RWPE2 (cell line): ENCODE data around the gene FRY.

Experiments used
- ATAC-seq: fragments of 200-7000 bp; cut with Tn5 transposase; 3 replicates; pipeline ENCODE4 v1.9.1; 2021; ENCODE audit warnings: low read depth
- DNase-seq: peaks from one replicate; pipeline ENCODE4 v3.0.0-alpha.2; 2020; ENCODE audit warnings: low spot score
- H3K27ac ChIP-seq: fragments of 450-650 bp; 2 replicates; pipeline ENCODE4 v1.5.1; 2017; ENCODE audit warnings: mild to moderate bottlenecking; ENCODE audit not compliant: poor library complexity, severe bottlenecking
- H3K27me3 ChIP-seq: fragments of 250-450 bp; sonication (Bioruptor Pico); 2 replicates; pipeline ENCODE4 v1.5.1; 2021; ENCODE audit warnings: mild to moderate bottlenecking, moderate library complexity; ENCODE audit not compliant: insufficient read depth, poor library complexity, severe bottlenecking
- H3K36me3 ChIP-seq: fragments of 250-450 bp; sonication (Bioruptor Pico); 2 replicates; pipeline ENCODE4 v1.5.1; 2020; ENCODE audit warnings: low read depth, mild to moderate bottlenecking, moderate library complexity
- H3K4me1 ChIP-seq: fragments of 250-450 bp; sonication (Bioruptor Pico); 2 replicates; pipeline ENCODE4 v1.5.1; 2021; ENCODE audit warnings: mild to moderate bottlenecking, moderate library complexity; ENCODE audit not compliant: insufficient read depth, poor library complexity, severe bottlenecking
- H3K4me3 ChIP-seq: fragments of 250-450 bp; sonication (Bioruptor Pico); 2 replicates; pipeline ENCODE4 v1.5.1; 2021; ENCODE audit warnings: mild to moderate bottlenecking, moderate library complexity; ENCODE audit not compliant: severe bottlenecking
- H3K9me3 ChIP-seq: fragments of 250-450 bp; sonication (Bioruptor Pico); 2 replicates; pipeline ENCODE4 v1.5.1; 2021; ENCODE audit warnings: mild to moderate bottlenecking, moderate library complexity; ENCODE audit not compliant: severe bottlenecking
- TF ChIP-seq, protein P1 (sequence below): fragments of 450-650 bp; IDR thresholded peaks from one replicate; pipeline ENCODE4 v1.5.1; 2017; ENCODE audit warnings: mild to moderate bottlenecking, moderate library complexity; ENCODE audit not compliant: poor library complexity, severe bottlenecking

The FRY gene

DNA sequence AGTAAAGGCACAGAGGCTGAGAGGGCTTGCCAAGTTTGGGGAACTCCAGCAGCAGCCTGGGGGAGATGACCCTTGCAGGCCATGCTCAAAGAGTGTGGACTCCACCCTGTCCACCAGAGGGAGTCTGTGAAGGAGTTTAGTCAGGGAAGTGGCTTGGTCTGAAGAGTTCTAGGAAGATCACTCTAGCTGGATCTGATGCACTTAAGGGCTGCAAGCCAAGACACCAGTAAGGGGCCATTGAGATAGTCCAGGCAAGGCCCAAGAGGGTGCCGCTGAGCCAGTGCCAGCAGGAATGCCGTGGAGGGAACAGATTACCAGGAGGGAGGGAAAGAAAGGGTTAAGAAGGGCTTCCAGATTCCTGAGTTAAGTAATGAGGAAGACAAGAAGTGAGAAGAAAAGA, 214.9 kb downstream of the FRY start:
- Histone ChIP-seq H3K4me1 (no peaks in the 10 kb centered on the region), H3K4me3 (no peak overlapping the region), H3K27ac (no peak overlapping the region), H3K9me3 (no peaks in the 10 kb centered on the region), H3K36me3 (no peaks in the 10 kb centered on the region), H3K27me3 (no peaks in the 10 kb centered on the region)
- TF ChIP-seq, protein P1, sequence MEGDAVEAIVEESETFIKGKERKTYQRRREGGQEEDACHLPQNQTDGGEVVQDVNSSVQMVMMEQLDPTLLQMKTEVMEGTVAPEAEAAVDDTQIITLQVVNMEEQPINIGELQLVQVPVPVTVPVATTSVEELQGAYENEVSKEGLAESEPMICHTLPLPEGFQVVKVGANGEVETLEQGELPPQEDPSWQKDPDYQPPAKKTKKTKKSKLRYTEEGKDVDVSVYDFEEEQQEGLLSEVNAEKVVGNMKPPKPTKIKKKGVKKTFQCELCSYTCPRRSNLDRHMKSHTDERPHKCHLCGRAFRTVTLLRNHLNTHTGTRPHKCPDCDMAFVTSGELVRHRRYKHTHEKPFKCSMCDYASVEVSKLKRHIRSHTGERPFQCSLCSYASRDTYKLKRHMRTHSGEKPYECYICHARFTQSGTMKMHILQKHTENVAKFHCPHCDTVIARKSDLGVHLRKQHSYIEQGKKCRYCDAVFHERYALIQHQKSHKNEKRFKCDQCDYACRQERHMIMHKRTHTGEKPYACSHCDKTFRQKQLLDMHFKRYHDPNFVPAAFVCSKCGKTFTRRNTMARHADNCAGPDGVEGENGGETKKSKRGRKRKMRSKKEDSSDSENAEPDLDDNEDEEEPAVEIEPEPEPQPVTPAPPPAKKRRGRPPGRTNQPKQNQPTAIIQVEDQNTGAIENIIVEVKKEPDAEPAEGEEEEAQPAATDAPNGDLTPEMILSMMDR = peak; percentile 71
- ATAC-seq = peak; percentile 88
- DNase-seq = no peak

- TF ChIP-seq, protein P1 = no peak
- H3K27ac ChIP-seq = no peak overlapping the region
- no peaks in the 10 kb centered on the region for H3K4me1 ChIP-seq
- no peak for ATAC-seq
- no peak overlapping the region for H3K4me3 ChIP-seq
- no peaks in the 10 kb centered on the region for H3K9me3 ChIP-seq
- DNase-seq = no peak
- no peaks in the 10 kb centered on the region for H3K27me3 ChIP-seq
- no peaks in the 10 kb centered on the region for H3K36me3 ChIP-seq
These were observed 216.3 kb downstream of the FRY start for GRCh38 chr13:32247887-32248286.

DNA sequence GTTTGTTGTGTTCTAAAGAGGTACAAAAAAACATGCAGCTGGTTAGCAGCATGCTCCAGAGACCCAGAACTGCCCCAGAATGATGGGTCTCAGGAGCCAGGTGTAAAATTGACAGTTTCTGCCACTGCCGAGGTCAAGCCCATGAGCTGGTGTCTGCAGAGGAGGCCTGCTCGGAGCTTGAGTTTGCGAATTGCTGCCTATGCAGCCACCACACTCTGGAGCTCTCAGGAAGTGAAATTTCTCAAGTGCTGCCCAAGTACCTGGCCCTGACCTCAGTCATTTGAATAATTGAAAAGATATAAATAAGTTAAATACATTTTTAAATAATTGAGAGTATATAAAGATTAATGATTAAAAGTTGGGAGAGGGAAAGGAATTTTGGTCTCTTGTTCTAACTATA, 217.2 kb downstream of the FRY start:
- H3K27me3 ChIP-seq = no peaks in the 10 kb centered on the region
- H3K4me3 ChIP-seq = no peak overlapping the region
- TF ChIP-seq, protein P1 = no peak
- no peaks in the 10 kb centered on the region for H3K36me3 ChIP-seq
- H3K4me1 ChIP-seq = peaks cover 2% of the 10 kb centered on the region
- ATAC-seq = no peak
- no peaks in the 10 kb centered on the region for H3K9me3 ChIP-seq
- no peak for DNase-seq
- no peak overlapping the region for H3K27ac ChIP-seq

- Histone ChIP-seq H3K9me3 (no peaks in the 10 kb centered on the region), H3K4me3 (no peak overlapping the region), H3K36me3 (no peaks in the 10 kb centered on the region), H3K4me1 (peaks cover 14% of the 10 kb centered on the region), H3K27me3 (no peaks in the 10 kb centered on the region), H3K27ac (no peak overlapping the region)
- DNase-seq = no peak
- ATAC-seq = no peak
- TF ChIP-seq, protein P1 = no peak
These were observed 221.4 kb downstream of the FRY start for GRCh38 chr13:32252812-32253438.

DNA sequence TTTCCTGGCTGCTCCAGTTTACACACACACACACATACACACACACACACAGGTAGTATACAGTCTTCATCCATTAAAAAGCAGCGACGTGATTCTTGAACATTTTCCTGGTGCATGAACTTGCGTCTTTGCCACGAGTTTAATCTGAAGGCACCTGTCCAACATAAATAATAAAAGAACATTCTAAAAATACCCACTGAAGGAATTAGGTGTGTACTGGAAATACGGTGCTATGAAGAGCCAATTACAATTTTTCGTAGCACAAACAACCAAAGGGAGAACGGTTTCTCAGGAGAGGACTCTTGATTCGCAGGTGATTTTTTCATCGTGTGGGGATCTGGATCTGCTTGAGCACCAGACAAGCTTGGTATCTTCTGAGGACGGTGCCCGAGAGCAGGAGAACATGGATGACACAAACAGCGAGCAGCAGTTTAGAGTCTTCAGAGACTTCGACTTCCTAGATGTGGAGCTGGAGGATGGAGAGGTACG, 222.4 kb downstream of the FRY start:
- H3K4me3 ChIP-seq = no peak overlapping the region
- H3K9me3 ChIP-seq = no peaks in the 10 kb centered on the region
- peaks cover 14% of the 10 kb centered on the region for H3K4me1 ChIP-seq
- H3K27ac ChIP-seq = no peak overlapping the region
- DNase-seq (no peak), ATAC-seq (0 out of 3 replicates have a peak, but pooled peaks have one; percentile 10)
- TF ChIP-seq, protein P1 = no peak
- H3K36me3 ChIP-seq = no peaks in the 10 kb centered on the region
- H3K27me3 ChIP-seq = no peaks in the 10 kb centered on the region
